Liver (tissue), 3 donors: Measurements from ENCODE around the gene RALY.

ENCODE experiments used
- CTCF ChIP-seq: fragments of 150-350 bp; IDR thresholded peaks from 2 replicates; pipeline ENCODE4 v1.5.1; 2017; ENCODE audit warnings: improper control_type of control experiment, low read depth, low read length; ENCODE audit not compliant: missing input control
- EGR1 ChIP-seq, 2 donors: IDR thresholded peaks; 2 replicates each; pipeline ENCODE4 v1.6.1; 2016 to 2018; ENCODE audit warnings: antibody characterized with exemption in 2 of 2, low read depth in 2 of 2
- GABPA ChIP-seq, 2 donors: IDR thresholded peaks in 1 of 2; conservative IDR thresholded peaks in 1 of 2; 2 replicates each; pipeline ENCODE4 v1.6.1; 2016; ENCODE audit warnings: antibody characterized with exemption in 2 of 2, mild to moderate bottlenecking in 1 of 2, moderate library complexity in 1 of 2
- MAX ChIP-seq: IDR thresholded peaks from 2 replicates; pipeline ENCODE4 v1.6.1; 2016; ENCODE audit warnings: antibody characterized with exemption
- NR2F2 ChIP-seq: IDR thresholded peaks from 2 replicates; pipeline ENCODE4 v1.6.1; 2016; ENCODE audit warnings: antibody characterized with exemption
- RAD21 ChIP-seq, 2 donors: IDR thresholded peaks; 2 replicates each; pipeline ENCODE4 v1.6.1; 2016; ENCODE audit warnings: antibody characterized with exemption in 2 of 2, mild to moderate bottlenecking in 2 of 2
- RXRA ChIP-seq, 2 donors: IDR thresholded peaks; 2 replicates each; pipeline ENCODE4 v1.6.1; 2017 to 2018; ENCODE audit warnings: antibody characterized with exemption in 2 of 2, mild to moderate bottlenecking in 1 of 2
- SP1 ChIP-seq: IDR thresholded peaks from 2 replicates; pipeline ENCODE4 v1.6.1; 2018; ENCODE audit warnings: antibody characterized with exemption, mild to moderate bottlenecking
- TAF1 ChIP-seq: conservative IDR thresholded peaks from 2 replicates; pipeline ENCODE4 v1.6.1; 2016; ENCODE audit warnings: antibody characterized with exemption, mild to moderate bottlenecking
- donor health status: healthy.
- donor health status: healthy.

DNA sequence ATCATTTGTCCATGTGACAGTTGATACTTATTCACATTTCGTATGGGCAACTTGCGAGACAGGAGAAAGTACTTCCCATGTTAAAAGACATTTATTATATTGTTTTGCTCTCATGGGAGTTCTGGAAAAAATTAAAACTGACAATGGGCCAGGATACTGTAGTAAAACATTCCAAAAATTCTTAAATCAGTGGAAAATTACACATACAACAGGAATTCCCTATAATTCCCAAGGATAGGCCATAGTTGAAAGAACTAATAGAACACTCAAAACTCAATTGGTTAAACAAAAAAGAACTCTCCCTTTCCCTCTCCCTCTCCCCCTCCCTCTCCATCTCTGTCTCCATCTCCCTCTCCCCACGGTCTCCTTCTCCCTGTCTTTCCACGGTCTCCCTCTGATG lies 137.8 kb downstream of the RALY start:
- no peak for TF ChIP-seq CTCF
- no peak for TF ChIP-seq GABPA (IDR thresholded peaks at IDR 0.05 in 1 of 2, conservative IDR thresholded peaks at IDR 0.05 in 1 of 2)
- TF ChIP-seq MAX: no peak
- TF ChIP-seq RXRA (IDR thresholded peaks at IDR 0.05): no peak
- TF ChIP-seq RAD21 (IDR thresholded peaks at IDR 0.05): no peak
- no peak for TF ChIP-seq SP1
- no peak for TF ChIP-seq NR2F2
- TF ChIP-seq EGR1 (IDR thresholded peaks at IDR 0.05; ENCODE audit: low read depth in 2 of 2): no peak
- no peak for TF ChIP-seq TAF1
